CD14-positive monocyte (primary cell): ENCODE measurements around the gene KIDINS220. TPM values are rescaled to one million over a fixed set of nuclear protein-coding genes. Genes with fewer than 3 reads are reported as not detected.

Experiments used
- DNase-seq, 3 donors: peaks; one replicate each; pipeline ENCODE4 v3.0.0-alpha.2; 2011 to 2022
- H2AFZ ChIP-seq: 2 replicates; pipeline ENCODE4 v1.6.0; 2012; ENCODE audit warnings: mild to moderate bottlenecking, low read depth, low read length, inconsistent platforms; ENCODE audit not compliant: insufficient read depth, poor library complexity, severe bottlenecking
- H3K27ac ChIP-seq, 2 donors: 1 replicate in 1 of 2; 2 replicates in 1 of 2; pipeline ENCODE4 v1.5.1; 2012 to 2013; ENCODE audit warnings: low read length in 2 of 2, control low read depth in 1 of 2, inconsistent platforms in 1 of 2, low read depth in 1 of 2, mild to moderate bottlenecking in 1 of 2
- H3K27me3 ChIP-seq, 2 donors: one replicate each; pipeline versions ENCODE4 v1.6.0 to v1.6.1; 2011 to 2013; ENCODE audit warnings: low read length in 2 of 2; ENCODE audit not compliant: control insufficient read depth in 2 of 2, insufficient read depth in 2 of 2
- H3K36me3 ChIP-seq, 2 donors: replicated peaks in 1 of 2; 1 replicate in 1 of 2; 2 replicates in 1 of 2; pipeline versions ENCODE4 v1.5.1 to v1.6.1; 2012 to 2013; ENCODE audit warnings: low read length in 2 of 2, control low read depth in 1 of 2, inconsistent platforms in 1 of 2, mild to moderate bottlenecking in 1 of 2; ENCODE audit not compliant: insufficient read depth in 2 of 2, control insufficient read depth in 1 of 2
- H3K4me1 ChIP-seq, 2 donors: 1 replicate in 1 of 2; 2 replicates in 1 of 2; pipeline versions ENCODE4 v1.5.1 to v1.6.1; 2012 to 2013; ENCODE audit warnings: low read length in 2 of 2, control low read depth in 1 of 2, inconsistent platforms in 1 of 2, mild to moderate bottlenecking in 1 of 2, moderate library complexity in 1 of 2; ENCODE audit not compliant: insufficient read depth in 2 of 2, control insufficient read depth in 1 of 2
- H3K4me2 ChIP-seq: replicated peaks from 2 replicates; pipeline ENCODE3; 2012; ENCODE audit warnings: low read length, moderate library complexity, mild to moderate bottlenecking; ENCODE audit not compliant: poor library complexity, severe bottlenecking; ENCODE audit errors: extremely low read depth
- H3K4me3 ChIP-seq, 3 experiments: fragments of 200-600 bp in 1 of 3; sonication (generic) in 1 of 3; replicated peaks in 1 of 3; 1 replicate in 2 of 3; 2 replicates in 1 of 3; pipeline ENCODE4 v1.5.1; 2011 to 2013; ENCODE audit warnings: low read length in 3 of 3, mild to moderate bottlenecking in 3 of 3, control low read depth in 2 of 3, low read depth in 2 of 3, inconsistent platforms in 1 of 3, moderate library complexity in 1 of 3
- H3K79me2 ChIP-seq: 2 replicates; pipeline ENCODE4 v1.6.0; 2012; ENCODE audit warnings: mild to moderate bottlenecking, control low read depth, inconsistent platforms, low read length, moderate library complexity; ENCODE audit not compliant: insufficient read depth
- H3K9ac ChIP-seq: 2 replicates; pipeline ENCODE4 v1.6.0; 2017; ENCODE audit warnings: low read length, mild to moderate bottlenecking; ENCODE audit not compliant: insufficient read depth, poor library complexity, severe bottlenecking
- H3K9me3 ChIP-seq, 2 donors: replicated peaks in 1 of 2; 1 replicate in 1 of 2; 2 replicates in 1 of 2; pipeline versions ENCODE4 v1.5.1 to v1.6.1; 2012 to 2013; ENCODE audit warnings: low read length in 2 of 2, control low read depth in 1 of 2; ENCODE audit not compliant: control insufficient read depth in 1 of 2, insufficient read depth in 1 of 2
- H4K20me1 ChIP-seq: 2 replicates; pipeline ENCODE4 v1.6.0; 2012; ENCODE audit warnings: mild to moderate bottlenecking, low read length, control low read depth, moderate library complexity; ENCODE audit not compliant: insufficient read depth
- H3K27ac Mint-ChIP-seq, 7 donors: one replicate each; pipeline ENCODE4 v1.8.0; 2020; ENCODE audit warnings: mild to moderate bottlenecking in 7 of 7, mixed read lengths in 7 of 7, moderate library complexity in 6 of 7, inconsistent platforms in 2 of 7
- H3K27me3 Mint-ChIP-seq, 3 donors: one replicate each; pipeline ENCODE4 v1.8.0; 2021 to 2022; ENCODE audit warnings: low read depth in 3 of 3, mild to moderate bottlenecking in 3 of 3, mixed read lengths in 3 of 3, moderate library complexity in 3 of 3, inconsistent platforms in 1 of 3
- H3K36me3 Mint-ChIP-seq, 2 donors: one replicate each; pipeline ENCODE4 v1.8.0; 2020; ENCODE audit warnings: mixed read lengths in 2 of 2, inconsistent platforms in 1 of 2, mild to moderate bottlenecking in 1 of 2
- H3K4me1 Mint-ChIP-seq: one replicate; pipeline ENCODE4 v1.8.0; 2020; ENCODE audit warnings: mild to moderate bottlenecking, mixed read lengths
- H3K4me3 Mint-ChIP-seq, 2 donors: one replicate each; pipeline ENCODE4 v1.8.0; 2020; ENCODE audit warnings: mild to moderate bottlenecking in 2 of 2, mixed read lengths in 2 of 2, moderate library complexity in 1 of 2
- H3K9me3 Mint-ChIP-seq, 7 donors: one replicate each; pipeline ENCODE4 v1.8.0; 2020 to 2022; ENCODE audit warnings: mixed read lengths in 7 of 7, mild to moderate bottlenecking in 6 of 7, moderate library complexity in 6 of 7, inconsistent platforms in 2 of 7
- WGBS: methylation state at CpG from one replicate; pipeline ENCODE4 v1.1.5; 2013; ENCODE audit warnings: missing lambda C conversion rate; ENCODE audit not compliant: insufficient coverage; 5-methylcytosine and 5-hydroxymethylcytosine counted together
- intact Hi-C, 2 donors: fragments of 100-400 bp; cut with micrococcal nuclease; formaldehyde crosslinking; loops; one replicate each; pipeline versions ENCODE4 v1.15.0 to v1.15.1; 2023
- polyA plus RNA-seq, 3 donors: library from polyadenylated mRNA; depleted of rRNA in 1 of 3; unstranded in 2 of 3; stranded (reverse) in 1 of 3; fragments of 300-500 nt in 2 of 3; fragments of >200 nt in 1 of 3; fragmentation: Illumina TruSeq in 2 of 3; gene quantifications; 1 replicate in 2 of 3; 2 replicates in 1 of 3; pipeline ENCODE4 v1.2.3, GENCODE V29; 2012 to 2021
- TF ChIP-seq, protein P1 (sequence below): fragments of 200-600 bp; IDR thresholded peaks from one replicate; pipeline ENCODE4 v1.8.0; 2022; ENCODE audit warnings: antibody characterized with exemption, mild to moderate bottlenecking

Gene KIDINS220
- polyA plus RNA-seq, 3 donors, result 12.1 to 26.7 (median 26.3) TPM

DNA sequence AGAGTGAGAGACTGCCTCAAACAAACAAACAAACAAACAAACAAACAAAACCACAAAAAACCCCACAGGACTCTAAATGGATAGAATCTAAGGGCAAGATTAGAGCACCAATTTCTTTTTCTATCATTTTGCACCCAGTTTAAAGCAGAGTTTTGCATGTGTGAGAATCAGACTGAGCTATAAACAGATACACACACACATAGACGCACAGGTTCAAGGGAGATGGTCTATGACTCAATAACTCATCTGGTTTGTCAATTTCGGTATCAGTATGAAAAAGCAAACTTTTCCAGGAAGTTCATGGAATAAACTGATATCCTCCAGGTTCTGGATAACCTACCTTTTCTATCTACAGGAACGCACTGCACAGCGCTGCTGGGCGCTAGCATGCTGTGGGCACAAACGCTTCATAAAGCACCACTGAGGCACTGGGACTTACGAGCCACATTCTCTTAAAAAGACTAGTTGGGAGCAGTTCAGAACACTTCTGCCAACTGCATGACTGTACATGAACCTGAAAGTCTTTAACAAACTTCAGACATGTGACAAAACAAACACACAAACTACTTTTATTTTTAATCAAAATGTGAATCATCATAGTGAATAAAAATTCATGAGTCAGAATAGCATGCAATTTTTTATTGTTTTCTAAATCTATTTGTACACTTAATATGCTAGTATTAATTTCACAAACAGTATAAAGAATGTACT is 109.0 kb downstream of the KIDINS220 start:
- Mint-ChIP-seq H3K4me3 (no peak overlapping the region), H3K27me3 (no peaks in the 10 kb centered on the region)
- intact Hi-C loops, result no loop called here

DNA sequence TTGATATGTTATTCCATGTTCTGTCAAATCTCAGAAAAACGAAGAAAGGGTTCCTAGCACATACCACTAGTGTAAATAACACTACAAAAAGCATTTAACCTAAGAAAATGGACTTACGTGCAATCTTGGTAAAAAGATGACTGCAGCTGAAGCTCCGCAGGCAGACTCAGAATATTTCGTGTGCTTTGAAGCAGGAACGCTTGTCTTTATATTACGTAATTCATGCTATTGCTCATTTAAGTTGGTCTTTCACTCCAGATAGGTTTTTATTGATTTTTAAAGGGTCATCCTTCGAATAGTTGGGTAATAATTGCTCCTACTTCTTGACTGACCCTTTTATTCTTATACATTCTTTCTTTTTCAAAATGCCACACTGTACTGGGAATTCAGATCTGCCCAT is 111.6 kb downstream of the KIDINS220 start:
- intact Hi-C loops, result no loop called here
- no peak overlapping the region for H3K4me3 Mint-ChIP-seq
- Histone ChIP-seq H2AFZ (no peak overlapping the region), H3K27ac (no peak overlapping the region), H3K4me3 (no peak overlapping the region), H3K9me3 (no peaks in the 10 kb centered on the region), H3K36me3 (peaks cover 38 to 49% of the 10 kb centered on the region in 2 donors), H4K20me1 (no peaks in the 10 kb centered on the region), H3K79me2 (no peaks in the 10 kb centered on the region), H3K4me1 (no peaks in the 10 kb centered on the region), H3K27me3 (no peaks in the 10 kb centered on the region), H3K4me2 (no peak overlapping the region), H3K9ac (no peak overlapping the region)
- TF ChIP-seq, protein P1, sequence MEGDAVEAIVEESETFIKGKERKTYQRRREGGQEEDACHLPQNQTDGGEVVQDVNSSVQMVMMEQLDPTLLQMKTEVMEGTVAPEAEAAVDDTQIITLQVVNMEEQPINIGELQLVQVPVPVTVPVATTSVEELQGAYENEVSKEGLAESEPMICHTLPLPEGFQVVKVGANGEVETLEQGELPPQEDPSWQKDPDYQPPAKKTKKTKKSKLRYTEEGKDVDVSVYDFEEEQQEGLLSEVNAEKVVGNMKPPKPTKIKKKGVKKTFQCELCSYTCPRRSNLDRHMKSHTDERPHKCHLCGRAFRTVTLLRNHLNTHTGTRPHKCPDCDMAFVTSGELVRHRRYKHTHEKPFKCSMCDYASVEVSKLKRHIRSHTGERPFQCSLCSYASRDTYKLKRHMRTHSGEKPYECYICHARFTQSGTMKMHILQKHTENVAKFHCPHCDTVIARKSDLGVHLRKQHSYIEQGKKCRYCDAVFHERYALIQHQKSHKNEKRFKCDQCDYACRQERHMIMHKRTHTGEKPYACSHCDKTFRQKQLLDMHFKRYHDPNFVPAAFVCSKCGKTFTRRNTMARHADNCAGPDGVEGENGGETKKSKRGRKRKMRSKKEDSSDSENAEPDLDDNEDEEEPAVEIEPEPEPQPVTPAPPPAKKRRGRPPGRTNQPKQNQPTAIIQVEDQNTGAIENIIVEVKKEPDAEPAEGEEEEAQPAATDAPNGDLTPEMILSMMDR, result no peak
- H3K36me3 Mint-ChIP-seq, result peaks cover 42 to 49% of the 10 kb centered on the region in 2 donors
- H3K27ac Mint-ChIP-seq, result no peak overlapping the region
- WGBS, result 82% methylated on average over 3 of the region's 7 CpGs
- H3K9me3 Mint-ChIP-seq, result no peaks in the 10 kb centered on the region
- no peaks in the 10 kb centered on the region for H3K27me3 Mint-ChIP-seq
- no peak for DNase-seq
- H3K4me1 Mint-ChIP-seq, result no peaks in the 10 kb centered on the region

More for the DNA sequence above, 109.0 kb downstream of the KIDINS220 start:
- H3K4me3 ChIP-seq, result no peak overlapping the region
- no peak overlapping the region for H3K9ac ChIP-seq
- no peaks in the 10 kb centered on the region for H4K20me1 ChIP-seq
- H3K36me3 ChIP-seq, result peaks cover 64 to 75% of the 10 kb centered on the region in 2 donors
- no peak overlapping the region for H3K27ac ChIP-seq
- H3K4me1 ChIP-seq, result no peaks in the 10 kb centered on the region
- no peak overlapping the region for H2AFZ ChIP-seq
- H3K4me1 Mint-ChIP-seq, result no peaks in the 10 kb centered on the region
- H3K36me3 Mint-ChIP-seq, result peaks cover 67 to 74% of the 10 kb centered on the region in 2 donors
- no peak overlapping the region for H3K27ac Mint-ChIP-seq
- no peaks in the 10 kb centered on the region for H3K79me2 ChIP-seq
- H3K9me3 ChIP-seq, result no peaks in the 10 kb centered on the region
- no peak for DNase-seq
- TF ChIP-seq, protein P1, result no peak
- WGBS, result 100% methylated on average over 6 of the region's 7 CpGs
- H3K4me2 ChIP-seq, result no peak overlapping the region
- no peaks in the 10 kb centered on the region for H3K9me3 Mint-ChIP-seq
- no peaks in the 10 kb centered on the region for H3K27me3 ChIP-seq
